Stomach (tissue), 9 donors: ENCODE measurements around the gene IQSEC1. TPM values are rescaled to one million over a fixed set of nuclear protein-coding genes. Genes with fewer than 3 reads are reported as not detected.
A peak's percentile ranks its signal among the peaks of the same experiment; 100 is the strongest.

Source experiments
- DNase-seq, 2 donors: peaks; one replicate each; pipeline versions ENCODE4 v3.0.0 to v3.0.0-alpha.2; 2013 to 2019
- H3K27ac ChIP-seq, 5 donors: fragments of 200-600 bp in 4 of 5; sonication (generic) in 4 of 5; one replicate each; pipeline ENCODE4 v1.5.1; 2013 to 2019; ENCODE audit warnings: mild to moderate bottlenecking in 1 of 5, moderate library complexity in 1 of 5
- H3K27me3 ChIP-seq, 3 donors: fragments of 200-600 bp; sonication (generic); one replicate each; pipeline ENCODE4 v1.5.1; 2017 to 2019; ENCODE audit warnings: mixed run types in 1 of 3
- H3K36me3 ChIP-seq, 4 donors: fragments of 200-600 bp; sonication (generic); 1 replicate in 3 of 4; 2 replicates in 1 of 4; pipeline ENCODE4 v1.5.1; 2016 to 2019
- H3K4me1 ChIP-seq, 4 donors: fragments of 200-600 bp; sonication (generic); one replicate each; pipeline ENCODE4 v1.5.1; 2016 to 2019
- H3K4me3 ChIP-seq, 4 donors: fragments of 200-600 bp; sonication (generic) in 3 of 4; one replicate each; pipeline ENCODE4 v1.5.1; 2016 to 2019; ENCODE audit warnings: mild to moderate bottlenecking in 1 of 4
- H3K9me3 ChIP-seq, 4 donors: fragments of 200-600 bp; sonication (generic); one replicate each; pipeline ENCODE4 v1.5.1; 2016 to 2019
- CTCF ChIP-seq, 7 experiments: fragments of 450-650 bp in 4 of 7; fragments of 200-600 bp in 3 of 7; sonication (generic) in 3 of 7; IDR thresholded peaks; one replicate each; pipeline ENCODE4 v1.5.1; 2016 to 2019; ENCODE audit warnings: antibody characterized with exemption in 7 of 7, control low read depth in 2 of 7, mild to moderate bottlenecking in 1 of 7
- EP300 ChIP-seq: sonication (generic); formaldehyde crosslinking; IDR thresholded peaks from one replicate; pipeline ENCODE4 v1.6.1; 2017; ENCODE audit warnings: antibody characterized with exemption
- POLR2A ChIP-seq, 4 donors: fragments of 450-650 bp; IDR thresholded peaks; one replicate each; pipeline ENCODE4 v1.6.1; 2016; ENCODE audit warnings: antibody characterized with exemption in 4 of 4, control low read depth in 2 of 4, mild to moderate bottlenecking in 1 of 4, moderate library complexity in 1 of 4
- POLR2AphosphoS5 ChIP-seq, 3 donors: sonication (generic); formaldehyde crosslinking; IDR thresholded peaks; one replicate each; pipeline ENCODE4 v1.6.1; 2016; ENCODE audit warnings: antibody characterized with exemption in 3 of 3
- WGBS, 5 donors: extraction: QIAGEN DNeasy Blood & Tissue Kit in 3 of 5; methylation state at CpG; one replicate each; pipeline versions ENCODE4 v1.1.5 to v1.1.7; 2013 to 2018; 5-methylcytosine and 5-hydroxymethylcytosine counted together
- intact Hi-C: fragments of 100-400 bp; cut with DNase I; formaldehyde crosslinking; loops from one replicate; pipeline ENCODE4 v1.15.1; 2023; ENCODE audit warnings: low total_unique reads
- polyA plus RNA-seq, 3 donors: library from polyadenylated mRNA; stranded (reverse); fragments of 200-250 nt; gene quantifications; one replicate each; pipeline ENCODE4 v1.2.3, GENCODE V29; 2013
- total RNA-seq, 5 donors: library from RNA; depleted of rRNA; stranded (reverse); fragments of >200 nt; gene quantifications; one replicate each; pipeline versions ENCODE4 v1.1.0 to v1.2.3, GENCODE V29; 2014 to 2016
- donor health status: healthy with polysubstance abuse.
- donor health status: Bipolar disorder and iron deficiency.
- donor health status: healthy.

IQSEC1 gene
- total and polyA plus RNA-seq, 8 donors, result 6.7 to 46.9 (median 20.8) TPM

DNA sequence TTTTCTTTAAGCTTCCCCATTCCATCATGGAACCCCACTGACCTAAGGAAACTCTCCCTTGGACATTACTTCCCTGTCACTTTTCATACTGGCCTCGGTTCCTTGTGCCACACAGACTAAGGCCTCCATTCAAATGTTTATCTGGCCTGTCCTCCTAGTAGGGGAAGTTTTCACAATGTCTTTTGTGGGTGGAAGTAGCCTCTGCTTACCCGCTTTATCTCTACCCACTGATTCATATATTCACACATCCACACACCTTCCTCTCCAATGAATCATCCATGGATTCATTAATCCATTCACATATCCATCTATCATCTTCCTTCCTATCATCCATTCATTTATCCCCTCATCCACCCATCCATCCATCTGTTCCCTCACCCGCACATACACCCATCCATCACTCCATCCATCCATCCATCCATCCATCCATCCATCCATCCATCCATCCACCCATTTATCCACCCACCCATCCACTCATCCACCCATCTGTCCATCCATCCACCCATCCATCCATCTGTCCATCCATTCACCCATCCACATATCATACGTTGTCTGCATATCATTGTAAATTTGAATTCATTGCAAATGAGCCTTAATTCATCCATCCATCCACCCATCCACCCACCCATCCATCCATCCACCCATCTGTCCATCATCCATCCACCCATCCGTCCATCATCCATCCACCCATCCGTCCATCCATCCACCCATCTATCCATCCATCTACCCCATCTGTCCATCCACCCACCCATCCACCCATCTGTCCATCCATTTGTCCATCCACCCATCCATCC lies 49.1 kb downstream of the IQSEC1 start:
- Histone ChIP-seq H3K27ac (no peak overlapping the region), H3K4me3 (no peak overlapping the region), H3K9me3 (no peaks in the 10 kb centered on the region), H3K27me3 (no peaks in the 10 kb centered on the region), H3K4me1 (peaks cover 12 to 39% (median 36%) of the 10 kb centered on the region in 4 donors), H3K36me3 (no peaks in the 10 kb centered on the region)
- DNase-seq, result no peak
- WGBS, 5 donors, result 87 to 95% (median 90%) methylated on average over 6 of the region's 6 CpGs
- intact Hi-C loops, result no loop called here
- no peak for TF ChIP-seq POLR2A (IDR thresholded peaks at IDR 0.05)
- no peak for TF ChIP-seq EP300
- no peak for TF ChIP-seq POLR2AphosphoS5 (IDR thresholded peaks at IDR 0.05)
- TF ChIP-seq CTCF (IDR thresholded peaks at IDR 0.05), result no peak

- 85 to 93% (median 88%) methylated on average over 3 to 5 of the region's 5 CpGs for WGBS, 5 donors
- peak overlapping the region in 3 of 5 donors; percentile 54 to 68 (median 64) for H3K27ac ChIP-seq
These were observed 49.8 kb downstream of the IQSEC1 start for GRCh38 chr3:13023235-13023970.

DNA sequence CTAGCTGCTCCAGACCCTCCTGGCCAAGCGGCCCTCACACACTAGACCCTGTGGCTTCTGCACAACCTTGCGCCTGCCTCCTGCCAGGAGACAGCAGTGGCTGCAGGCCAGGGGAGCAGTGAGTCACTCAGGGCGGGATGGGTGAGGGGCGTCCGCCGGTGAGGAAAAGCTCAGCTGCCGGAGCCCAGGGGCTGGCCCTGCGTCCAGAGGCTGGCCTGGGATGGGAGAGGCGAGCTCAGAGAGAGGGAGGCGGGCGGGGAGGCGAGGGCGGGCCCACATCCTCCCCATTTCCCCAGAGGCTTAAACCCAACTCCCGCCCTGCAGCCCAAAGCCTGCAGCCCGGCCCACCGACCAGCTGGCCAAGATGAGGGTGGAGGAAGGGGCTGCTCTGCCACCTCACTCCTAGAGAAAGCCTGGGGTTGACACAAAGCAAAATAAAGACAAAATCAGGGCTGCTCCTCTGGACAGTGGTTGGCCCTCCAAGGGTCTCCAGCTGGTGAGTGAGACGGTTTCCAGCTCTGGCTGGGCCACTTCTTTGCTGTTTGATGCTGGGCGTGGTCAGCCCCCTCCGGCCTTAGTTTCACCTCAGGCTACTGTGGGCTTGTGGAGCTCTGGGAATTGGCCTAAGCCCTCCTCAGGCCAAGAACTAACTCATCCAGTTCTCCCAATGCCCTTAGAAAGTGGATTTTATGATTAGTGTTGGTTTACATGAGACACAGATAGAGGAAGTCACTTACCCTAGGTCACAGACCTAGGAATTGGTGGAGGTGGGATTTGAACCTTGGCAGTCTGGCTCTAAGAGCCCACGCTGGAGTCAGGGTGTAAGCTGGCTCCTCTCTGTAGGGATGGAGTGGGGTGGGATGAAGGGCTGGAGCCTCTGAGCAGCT lies 50.6 kb downstream of the IQSEC1 start:
- H3K4me3 ChIP-seq, result peak overlapping the region in 2 of 4 donors; percentile 4 to 31

More at GRCh38 chr3:13023235-13023970, 49.8 kb downstream of the IQSEC1 start:
- H3K4me1 ChIP-seq, result peaks cover 19 to 47% (median 42%) of the 10 kb centered on the region in 4 donors
- no peaks in the 10 kb centered on the region for H3K9me3 ChIP-seq
- H3K27me3 ChIP-seq, result no peaks in the 10 kb centered on the region
- DNase-seq, result peak in 1 of 2 donors; percentile 59
- H3K4me3 ChIP-seq, result no peak overlapping the region
- no peaks in the 10 kb centered on the region for H3K36me3 ChIP-seq
- TF ChIP-seq POLR2A (IDR thresholded peaks at IDR 0.05), result no peak
- no peak for TF ChIP-seq CTCF (IDR thresholded peaks at IDR 0.05)
- no peak for TF ChIP-seq EP300
- intact Hi-C loops, result no loop called here

More for the DNA sequence above, 50.6 kb downstream of the IQSEC1 start:
- TF ChIP-seq EP300 (no peak), POLR2AphosphoS5 (IDR thresholded peaks at IDR 0.05) (no peak), CTCF (IDR thresholded peaks at IDR 0.05) (no peak), POLR2A (IDR thresholded peaks at IDR 0.05) (no peak)
- Histone ChIP-seq H3K9me3 (no peaks in the 10 kb centered on the region), H3K36me3 (no peaks in the 10 kb centered on the region), H3K27me3 (no peaks in the 10 kb centered on the region), H3K4me1 (peaks cover 23 to 53% (median 45%) of the 10 kb centered on the region in 4 donors), H3K27ac (peak overlapping the region in 3 of 5 donors; percentile 54 to 68 (median 64))
- DNase-seq, result peak; percentile 39 to 91
- intact Hi-C loops, result no loop called here
- WGBS, 5 donors, result 22 to 51% (median 37%) methylated on average over 14 to 20 of the region's 20 CpGs
